ENCODE measurements around the gene KIFC3.

- TF ChIP-seq CTCF (IDR thresholded peaks at IDR 0.05; ENCODE audit: low read length) (no peak), EZH2 (optimal IDR thresholded peaks at IDR 0.05; ENCODE audit: low read depth, low read length) (no peak), EZH2phosphoT487 (IDR thresholded peaks at IDR 0.05; ENCODE audit: low read length) (no peak)
These were observed 73.7 kb downstream of the KIFC3 start for GRCh38 chr16:57728336-57729181.
